HepG2 (cell line): ENCODE measurements around the gene LYZ. TPM values are rescaled to one million over a fixed set of nuclear protein-coding genes. Genes with fewer than 3 reads are reported as not detected.

ENCODE experiments used
- HNRNPL ChIP-seq: fragments of 200-400 bp; formaldehyde crosslinking; IDR thresholded peaks from 2 replicates; pipeline ENCODE4 v1.6.1; 2017; ENCODE audit warnings: mild to moderate bottlenecking, low read depth, low read length
- JDP2 ChIP-seq: sonication (generic); formaldehyde crosslinking; IDR thresholded peaks from 2 replicates; pipeline ENCODE4 v1.8.1; 2022; ENCODE audit warnings: missing genetic modification reagents, borderline replicate concordance
- ZSCAN31 ChIP-seq: sonication (generic); formaldehyde crosslinking; IDR thresholded peaks from 2 replicates; pipeline ENCODE4 v1.5.0; 2020; ENCODE audit warnings: low read depth, mild to moderate bottlenecking, missing genetic modification reagents
- polyA plus RNA-seq, 8 experiments: library from polyadenylated mRNA; depleted of rRNA in 3 of 8; stranded (reverse) in 7 of 8; unstranded in 1 of 8; fragments of >200 nt; fragmentation: Illumina TruSeq in 4 of 8; extraction: Trizol in 4 of 8; gene quantifications; 2 replicates each; pipeline versions ENCODE4 v1.2.1 to v1.2.3, GENCODE V29; 2011 to 2016; ENCODE audit warnings: low read depth in 4 of 8, missing spikeins in 1 of 8, mixed read lengths in 1 of 8; ENCODE audit not compliant: insufficient read depth in 1 of 8
- total RNA-seq, 5 experiments: library from RNA; depleted of rRNA; stranded (reverse); fragments of >200 nt; fragmentation: Illumina TruSeq; extraction: Trizol; gene quantifications; 2 replicates each; pipeline ENCODE4 v1.2.3, GENCODE V29; 2016; ENCODE audit warnings: low read depth in 1 of 5
- TF ChIP-seq, protein P1 (sequence below): fragments of 450-650 bp; IDR thresholded peaks from 2 replicates; pipeline ENCODE4 v1.6.1; 2017; ENCODE audit warnings: mild to moderate bottlenecking
- TF ChIP-seq, protein P2 (sequence below): sonication (generic); formaldehyde crosslinking; IDR thresholded peaks from 2 replicates; pipeline ENCODE4 v1.4.0; 2020; ENCODE audit warnings: missing genetic modification reagents, borderline replicate concordance
- TF ChIP-seq, protein P3 (sequence below): sonication (generic); formaldehyde crosslinking; IDR thresholded peaks from 2 replicates; pipeline ENCODE4 v1.8.0; 2022; ENCODE audit warnings: mild to moderate bottlenecking, missing genetic modification reagents, moderate library complexity
- TF ChIP-seq, protein P4 (sequence below): sonication (generic); formaldehyde crosslinking; conservative IDR thresholded peaks from 2 replicates; pipeline ENCODE4 v1.4.0; 2020; ENCODE audit warnings: missing genetic modification reagents
- TF ChIP-seq, protein P5 (sequence below): conservative IDR thresholded peaks from 2 replicates; pipeline ENCODE4 v1.6.1; 2018; ENCODE audit warnings: missing genetic modification reagents

LYZ gene
- total and polyA plus RNA-seq, 2 of the 13 experiments (the other 11 are each of a cell fraction or from before 2014, with no cell fraction given) = 1,788 to 2,054 TPM

DNA sequence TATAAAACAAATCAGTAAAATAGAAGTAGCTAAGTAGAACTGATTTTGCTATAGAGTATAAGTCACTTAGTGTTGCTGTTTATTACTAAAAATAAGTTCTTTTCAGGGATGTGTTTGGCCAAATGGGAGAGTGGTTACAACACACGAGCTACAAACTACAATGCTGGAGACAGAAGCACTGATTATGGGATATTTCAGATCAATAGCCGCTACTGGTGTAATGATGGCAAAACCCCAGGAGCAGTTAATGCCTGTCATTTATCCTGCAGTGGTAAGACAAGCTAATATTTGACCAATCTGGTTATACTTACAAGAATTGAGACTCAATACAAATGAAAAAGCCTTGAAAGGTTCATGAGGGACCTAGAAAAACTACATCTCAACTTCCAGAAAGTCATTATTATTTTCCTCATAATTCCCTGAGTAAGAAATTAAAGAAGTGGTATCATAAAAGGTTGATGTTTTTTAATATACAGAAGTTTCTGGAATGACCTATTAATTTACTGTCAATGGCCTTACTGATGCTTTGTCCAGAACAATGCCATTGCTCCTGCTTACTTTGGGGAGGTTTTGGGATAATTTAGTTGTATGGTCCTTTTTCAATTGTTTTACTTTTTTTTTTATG lies 1.9 kb downstream of the LYZ start (continued):
- TF ChIP-seq, protein P1, sequence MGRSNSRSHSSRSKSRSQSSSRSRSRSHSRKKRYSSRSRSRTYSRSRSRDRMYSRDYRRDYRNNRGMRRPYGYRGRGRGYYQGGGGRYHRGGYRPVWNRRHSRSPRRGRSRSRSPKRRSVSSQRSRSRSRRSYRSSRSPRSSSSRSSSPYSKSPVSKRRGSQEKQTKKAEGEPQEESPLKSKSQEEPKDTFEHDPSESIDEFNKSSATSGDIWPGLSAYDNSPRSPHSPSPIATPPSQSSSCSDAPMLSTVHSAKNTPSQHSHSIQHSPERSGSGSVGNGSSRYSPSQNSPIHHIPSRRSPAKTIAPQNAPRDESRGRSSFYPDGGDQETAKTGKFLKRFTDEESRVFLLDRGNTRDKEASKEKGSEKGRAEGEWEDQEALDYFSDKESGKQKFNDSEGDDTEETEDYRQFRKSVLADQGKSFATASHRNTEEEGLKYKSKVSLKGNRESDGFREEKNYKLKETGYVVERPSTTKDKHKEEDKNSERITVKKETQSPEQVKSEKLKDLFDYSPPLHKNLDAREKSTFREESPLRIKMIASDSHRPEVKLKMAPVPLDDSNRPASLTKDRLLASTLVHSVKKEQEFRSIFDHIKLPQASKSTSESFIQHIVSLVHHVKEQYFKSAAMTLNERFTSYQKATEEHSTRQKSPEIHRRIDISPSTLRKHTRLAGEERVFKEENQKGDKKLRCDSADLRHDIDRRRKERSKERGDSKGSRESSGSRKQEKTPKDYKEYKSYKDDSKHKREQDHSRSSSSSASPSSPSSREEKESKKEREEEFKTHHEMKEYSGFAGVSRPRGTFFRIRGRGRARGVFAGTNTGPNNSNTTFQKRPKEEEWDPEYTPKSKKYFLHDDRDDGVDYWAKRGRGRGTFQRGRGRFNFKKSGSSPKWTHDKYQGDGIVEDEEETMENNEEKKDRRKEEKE = no peak
- no peak for TF ChIP-seq ZSCAN31 (CRISPR knock-in tag)
- no peak for TF ChIP-seq JDP2 (CRISPR knock-in tag)
- TF ChIP-seq, protein P2, sequence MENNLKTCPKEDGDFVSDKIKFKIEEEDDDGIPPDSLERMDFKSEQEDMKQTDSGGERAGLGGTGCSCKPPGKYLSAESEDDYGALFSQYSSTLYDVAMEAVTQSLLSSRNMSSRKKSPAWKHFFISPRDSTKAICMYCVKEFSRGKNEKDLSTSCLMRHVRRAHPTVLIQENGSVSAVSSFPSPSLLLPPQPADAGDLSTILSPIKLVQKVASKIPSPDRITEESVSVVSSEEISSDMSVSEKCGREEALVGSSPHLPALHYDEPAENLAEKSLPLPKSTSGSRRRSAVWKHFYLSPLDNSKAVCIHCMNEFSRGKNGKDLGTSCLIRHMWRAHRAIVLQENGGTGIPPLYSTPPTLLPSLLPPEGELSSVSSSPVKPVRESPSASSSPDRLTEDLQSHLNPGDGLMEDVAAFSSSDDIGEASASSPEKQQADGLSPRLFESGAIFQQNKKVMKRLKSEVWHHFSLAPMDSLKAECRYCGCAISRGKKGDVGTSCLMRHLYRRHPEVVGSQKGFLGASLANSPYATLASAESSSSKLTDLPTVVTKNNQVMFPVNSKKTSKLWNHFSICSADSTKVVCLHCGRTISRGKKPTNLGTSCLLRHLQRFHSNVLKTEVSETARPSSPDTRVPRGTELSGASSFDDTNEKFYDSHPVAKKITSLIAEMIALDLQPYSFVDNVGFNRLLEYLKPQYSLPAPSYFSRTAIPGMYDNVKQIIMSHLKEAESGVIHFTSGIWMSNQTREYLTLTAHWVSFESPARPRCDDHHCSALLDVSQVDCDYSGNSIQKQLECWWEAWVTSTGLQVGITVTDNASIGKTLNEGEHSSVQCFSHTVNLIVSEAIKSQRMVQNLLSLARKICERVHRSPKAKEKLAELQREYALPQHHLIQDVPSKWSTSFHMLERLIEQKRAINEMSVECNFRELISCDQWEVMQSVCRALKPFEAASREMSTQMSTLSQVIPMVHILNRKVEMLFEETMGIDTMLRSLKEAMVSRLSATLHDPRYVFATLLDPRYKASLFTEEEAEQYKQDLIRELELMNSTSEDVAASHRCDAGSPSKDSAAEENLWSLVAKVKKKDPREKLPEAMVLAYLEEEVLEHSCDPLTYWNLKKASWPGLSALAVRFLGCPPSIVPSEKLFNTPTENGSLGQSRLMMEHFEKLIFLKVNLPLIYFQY (CRISPR knock-in tag) = no peak
- 0 out of 2 replicates have a peak, but pooled peaks have one; percentile 37 for TF ChIP-seq HNRNPL
- TF ChIP-seq, protein P3, sequence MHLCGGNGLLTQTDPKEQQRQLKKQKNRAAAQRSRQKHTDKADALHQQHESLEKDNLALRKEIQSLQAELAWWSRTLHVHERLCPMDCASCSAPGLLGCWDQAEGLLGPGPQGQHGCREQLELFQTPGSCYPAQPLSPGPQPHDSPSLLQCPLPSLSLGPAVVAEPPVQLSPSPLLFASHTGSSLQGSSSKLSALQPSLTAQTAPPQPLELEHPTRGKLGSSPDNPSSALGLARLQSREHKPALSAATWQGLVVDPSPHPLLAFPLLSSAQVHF (CRISPR knock-in tag) = no peak
- TF ChIP-seq, protein P4, sequence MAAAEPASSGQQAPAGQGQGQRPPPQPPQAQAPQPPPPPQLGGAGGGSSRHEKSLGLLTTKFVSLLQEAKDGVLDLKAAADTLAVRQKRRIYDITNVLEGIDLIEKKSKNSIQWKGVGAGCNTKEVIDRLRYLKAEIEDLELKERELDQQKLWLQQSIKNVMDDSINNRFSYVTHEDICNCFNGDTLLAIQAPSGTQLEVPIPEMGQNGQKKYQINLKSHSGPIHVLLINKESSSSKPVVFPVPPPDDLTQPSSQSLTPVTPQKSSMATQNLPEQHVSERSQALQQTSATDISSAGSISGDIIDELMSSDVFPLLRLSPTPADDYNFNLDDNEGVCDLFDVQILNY = no peak
- TF ChIP-seq, protein P5, sequence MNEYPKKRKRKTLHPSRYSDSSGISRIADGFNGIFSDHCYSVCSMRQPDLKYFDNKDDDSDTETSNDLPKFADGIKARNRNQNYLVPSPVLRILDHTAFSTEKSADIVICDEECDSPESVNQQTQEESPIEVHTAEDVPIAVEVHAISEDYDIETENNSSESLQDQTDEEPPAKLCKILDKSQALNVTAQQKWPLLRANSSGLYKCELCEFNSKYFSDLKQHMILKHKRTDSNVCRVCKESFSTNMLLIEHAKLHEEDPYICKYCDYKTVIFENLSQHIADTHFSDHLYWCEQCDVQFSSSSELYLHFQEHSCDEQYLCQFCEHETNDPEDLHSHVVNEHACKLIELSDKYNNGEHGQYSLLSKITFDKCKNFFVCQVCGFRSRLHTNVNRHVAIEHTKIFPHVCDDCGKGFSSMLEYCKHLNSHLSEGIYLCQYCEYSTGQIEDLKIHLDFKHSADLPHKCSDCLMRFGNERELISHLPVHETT = no peak
- TF ChIP-seq, all 625 proteins: peak for 24
